GM23338 (cell line): ENCODE measurements around the gene METTL24. TPM values are rescaled to one million over a fixed set of nuclear protein-coding genes. Genes with fewer than 3 reads are reported as not detected.

ENCODE experiments used
- ATAC-seq: fragments of 200-7000 bp; cut with Tn5 transposase; 3 replicates; pipeline ENCODE4 v1.9.1; 2020
- DNase-seq: peaks from one replicate; pipeline ENCODE4 v3.0.0-alpha.2; 2015; ENCODE audit warnings: low spot score
- H2AFZ ChIP-seq: fragments of 200-600 bp; sonication (generic); 2 replicates; pipeline ENCODE4 v1.8.0; 2016; ENCODE audit warnings: antibody characterized with exemption, mild to moderate bottlenecking, moderate library complexity
- H3F3A ChIP-seq: fragments of 200-600 bp; sonication (generic); replicated peaks from 2 replicates; pipeline ENCODE4 v1.8.0; 2017; ENCODE audit warnings: antibody characterized with exemption, mixed run types, low read depth
- H3K27ac ChIP-seq: fragments of 200-600 bp; sonication (generic); 2 replicates; pipeline ENCODE4 v1.6.1; 2016; ENCODE audit warnings: low read depth
- H3K27me3 ChIP-seq: fragments of 200-600 bp; sonication (generic); 2 replicates; pipeline ENCODE4 v1.8.0; 2016; ENCODE audit warnings: mild to moderate bottlenecking, mixed run types, moderate library complexity; ENCODE audit not compliant: insufficient read depth
- H3K36me3 ChIP-seq: fragments of 200-600 bp; sonication (generic); 2 replicates; pipeline ENCODE4 v1.8.0; 2016; ENCODE audit warnings: mild to moderate bottlenecking; ENCODE audit not compliant: insufficient read depth
- H3K4me1 ChIP-seq: fragments of 200-600 bp; sonication (generic); 2 replicates; pipeline ENCODE4 v1.8.0; 2016; ENCODE audit warnings: mild to moderate bottlenecking, moderate library complexity; ENCODE audit not compliant: insufficient read depth
- H3K4me2 ChIP-seq: fragments of 200-600 bp; sonication (generic); 2 replicates; pipeline ENCODE4 v1.7.1; 2017; ENCODE audit warnings: mixed run types
- H3K4me3 ChIP-seq: fragments of 200-600 bp; sonication (generic); 2 replicates; pipeline ENCODE4 v1.6.1; 2016; ENCODE audit warnings: mixed run types
- H3K79me2 ChIP-seq: fragments of 200-600 bp; sonication (generic); replicated peaks from 2 replicates; pipeline ENCODE4 v1.8.0; 2017; ENCODE audit warnings: mild to moderate bottlenecking; ENCODE audit not compliant: insufficient read depth
- H3K9me2 ChIP-seq: fragments of 200-600 bp; sonication (generic); 2 replicates; pipeline ENCODE4 v1.8.0; 2017; ENCODE audit not compliant: insufficient read depth
- H4K20me1 ChIP-seq: fragments of 200-600 bp; sonication (generic); replicated peaks from 2 replicates; pipeline ENCODE4 v1.8.0; 2017; ENCODE audit warnings: mild to moderate bottlenecking; ENCODE audit not compliant: insufficient read depth
- H3K27ac Mint-ChIP-seq: 2 replicates; pipeline ENCODE4 v1.8.0; 2020; ENCODE audit warnings: inconsistent platforms, mild to moderate bottlenecking, moderate library complexity, mixed read lengths
- H3K27me3 Mint-ChIP-seq: 3 replicates; pipeline ENCODE4 v1.8.0; 2022; ENCODE audit warnings: low read depth, mild to moderate bottlenecking, moderate library complexity, mixed read lengths, inconsistent platforms; ENCODE audit not compliant: insufficient read depth, poor library complexity
- H3K36me3 Mint-ChIP-seq: 3 replicates; pipeline ENCODE4 v1.8.0; 2021; ENCODE audit warnings: low read depth, mild to moderate bottlenecking, inconsistent platforms, moderate library complexity, mixed read lengths
- H3K4me1 Mint-ChIP-seq: 3 replicates; pipeline ENCODE4 v1.8.0; 2020; ENCODE audit warnings: mild to moderate bottlenecking, inconsistent platforms, mixed read lengths
- H3K4me3 Mint-ChIP-seq: 3 replicates; pipeline ENCODE4 v1.8.0; 2021; ENCODE audit warnings: moderate library complexity, mild to moderate bottlenecking, inconsistent platforms, mixed read lengths
- H3K9me3 Mint-ChIP-seq: 3 replicates; pipeline ENCODE4 v1.8.0; 2020; ENCODE audit warnings: moderate library complexity, mild to moderate bottlenecking, inconsistent platforms, mixed read lengths
- CREB1 ChIP-seq: fragments of 250-450 bp; sonication (Bioruptor Pico); IDR thresholded peaks from 2 replicates; pipeline ENCODE4 v1.5.0; 2020; ENCODE audit warnings: low read depth, mild to moderate bottlenecking, moderate library complexity
- CTCF ChIP-seq, 2 experiments: fragments of 200-600 bp in 1 of 2; sonication (generic) in 1 of 2; conservative IDR thresholded peaks; 2 replicates each; pipeline versions ENCODE4 v1.5.1 to v1.6.1; 2016 to 2017; ENCODE audit warnings: antibody characterized with exemption in 2 of 2, low read depth in 2 of 2, mild to moderate bottlenecking in 2 of 2, moderate library complexity in 1 of 2
- EZH2 ChIP-seq: fragments of 200-600 bp; sonication (generic); IDR thresholded peaks from one replicate; pipeline ENCODE4 v1.8.0; 2017; ENCODE audit warnings: antibody characterized with exemption, mild to moderate bottlenecking, low read depth; ENCODE audit not compliant: unreplicated experiment
- EZH2phosphoT487 ChIP-seq: fragments of 200-600 bp; sonication (generic); IDR thresholded peaks from one replicate; pipeline ENCODE4 v1.8.1; 2018; ENCODE audit warnings: antibody characterized with exemption; ENCODE audit not compliant: unreplicated experiment
- JUNB ChIP-seq: IDR thresholded peaks from one replicate; pipeline ENCODE4 v1.6.1; 2016; ENCODE audit warnings: antibody characterized with exemption; ENCODE audit not compliant: unreplicated experiment
- NANOG ChIP-seq: IDR thresholded peaks from 2 replicates; pipeline ENCODE4 v1.6.1; 2016; ENCODE audit warnings: antibody characterized with exemption, borderline replicate concordance
- POLR2AphosphoS5 ChIP-seq: IDR thresholded peaks from 2 replicates; pipeline ENCODE4 v1.6.1; 2016; ENCODE audit warnings: antibody characterized with exemption, low read depth
- STAT1 ChIP-seq: IDR thresholded peaks from one replicate; pipeline ENCODE4 v1.6.1; 2016; ENCODE audit warnings: antibody characterized with exemption; ENCODE audit not compliant: unreplicated experiment
- ZNF114 ChIP-seq: fragments of 250-450 bp; sonication (Bioruptor Pico); IDR thresholded peaks from 2 replicates; pipeline ENCODE4 v1.5.0; 2020; ENCODE audit warnings: mild to moderate bottlenecking, moderate library complexity
- ZNF331 ChIP-seq: fragments of 250-450 bp; sonication (Bioruptor Pico); IDR thresholded peaks from 2 replicates; pipeline ENCODE4 v1.5.0; 2020; ENCODE audit warnings: low read depth, mild to moderate bottlenecking, moderate library complexity
- polyA plus RNA-seq: library from polyadenylated mRNA; unstranded; fragments of >200 nt; fragmentation: Nextera tagmentation; extraction: Ambion mirVana; gene quantifications from 2 replicates; pipeline ENCODE4 v1.2.1, GENCODE V29; 2016
- total RNA-seq: library from RNA; depleted of rRNA; stranded (reverse); fragments of >200 nt; shearing (Covaris generic); gene quantifications from 2 replicates; pipeline ENCODE4 v1.2.3, GENCODE V29; 2014
- TF ChIP-seq, protein P1 (sequence below): fragments of 250-450 bp; sonication (Bioruptor Pico); IDR thresholded peaks from 2 replicates; pipeline ENCODE4 v1.5.0; 2020; ENCODE audit warnings: mild to moderate bottlenecking, moderate library complexity

METTL24 gene
- total and polyA plus RNA-seq, 2 experiments from 2014 or later, result 0.35 TPM; not detected in 1

GRCh38 chr6:110387986-110388385 is 29.8 kb upstream of the METTL24 start:
- H3K27me3 ChIP-seq, result no peaks in the 10 kb centered on the region
- Mint-ChIP-seq H3K27me3 (no peaks in the 10 kb centered on the region), H3K9me3 (no peaks in the 10 kb centered on the region)

GRCh38 chr6:110385458-110385863 is 27.3 kb upstream of the METTL24 start:
- no peaks in the 10 kb centered on the region for H4K20me1 ChIP-seq
- Mint-ChIP-seq H3K27ac (no peak overlapping the region), H3K4me3 (no peak overlapping the region), H3K36me3 (no peaks in the 10 kb centered on the region), H3K9me3 (peaks cover 4% of the 10 kb centered on the region; the same call in 1 of the 3 replicates), H3K4me1 (peaks cover 9% of the 10 kb centered on the region), H3K27me3 (no peaks in the 10 kb centered on the region)
- no peaks in the 10 kb centered on the region for H3F3A ChIP-seq
- 0 out of 2 replicates have a peak, but pooled peaks cover 9% of the 10 kb centered on the region for H3K9me2 ChIP-seq
- no peaks in the 10 kb centered on the region for H3K79me2 ChIP-seq
- peaks cover 3% of the 10 kb centered on the region for H3K4me1 ChIP-seq
- H2AFZ ChIP-seq, result no peak overlapping the region
- no peak overlapping the region for H3K4me3 ChIP-seq
- H3K27ac ChIP-seq, result no peak overlapping the region
- no peak for ATAC-seq
- no peak for DNase-seq
- H3K36me3 ChIP-seq, result no peaks in the 10 kb centered on the region
- no peak overlapping the region for H3K4me2 ChIP-seq
- H3K27me3 ChIP-seq, result no peaks in the 10 kb centered on the region
- no peak for TF ChIP-seq JUNB
- no peak for TF ChIP-seq ZNF114 (CRISPR knock-in tag)
- TF ChIP-seq POLR2AphosphoS5, result no peak
- no peak for TF ChIP-seq NANOG
- TF ChIP-seq ZNF331, result no peak
- no peak for TF ChIP-seq EZH2
- TF ChIP-seq, protein P1, sequence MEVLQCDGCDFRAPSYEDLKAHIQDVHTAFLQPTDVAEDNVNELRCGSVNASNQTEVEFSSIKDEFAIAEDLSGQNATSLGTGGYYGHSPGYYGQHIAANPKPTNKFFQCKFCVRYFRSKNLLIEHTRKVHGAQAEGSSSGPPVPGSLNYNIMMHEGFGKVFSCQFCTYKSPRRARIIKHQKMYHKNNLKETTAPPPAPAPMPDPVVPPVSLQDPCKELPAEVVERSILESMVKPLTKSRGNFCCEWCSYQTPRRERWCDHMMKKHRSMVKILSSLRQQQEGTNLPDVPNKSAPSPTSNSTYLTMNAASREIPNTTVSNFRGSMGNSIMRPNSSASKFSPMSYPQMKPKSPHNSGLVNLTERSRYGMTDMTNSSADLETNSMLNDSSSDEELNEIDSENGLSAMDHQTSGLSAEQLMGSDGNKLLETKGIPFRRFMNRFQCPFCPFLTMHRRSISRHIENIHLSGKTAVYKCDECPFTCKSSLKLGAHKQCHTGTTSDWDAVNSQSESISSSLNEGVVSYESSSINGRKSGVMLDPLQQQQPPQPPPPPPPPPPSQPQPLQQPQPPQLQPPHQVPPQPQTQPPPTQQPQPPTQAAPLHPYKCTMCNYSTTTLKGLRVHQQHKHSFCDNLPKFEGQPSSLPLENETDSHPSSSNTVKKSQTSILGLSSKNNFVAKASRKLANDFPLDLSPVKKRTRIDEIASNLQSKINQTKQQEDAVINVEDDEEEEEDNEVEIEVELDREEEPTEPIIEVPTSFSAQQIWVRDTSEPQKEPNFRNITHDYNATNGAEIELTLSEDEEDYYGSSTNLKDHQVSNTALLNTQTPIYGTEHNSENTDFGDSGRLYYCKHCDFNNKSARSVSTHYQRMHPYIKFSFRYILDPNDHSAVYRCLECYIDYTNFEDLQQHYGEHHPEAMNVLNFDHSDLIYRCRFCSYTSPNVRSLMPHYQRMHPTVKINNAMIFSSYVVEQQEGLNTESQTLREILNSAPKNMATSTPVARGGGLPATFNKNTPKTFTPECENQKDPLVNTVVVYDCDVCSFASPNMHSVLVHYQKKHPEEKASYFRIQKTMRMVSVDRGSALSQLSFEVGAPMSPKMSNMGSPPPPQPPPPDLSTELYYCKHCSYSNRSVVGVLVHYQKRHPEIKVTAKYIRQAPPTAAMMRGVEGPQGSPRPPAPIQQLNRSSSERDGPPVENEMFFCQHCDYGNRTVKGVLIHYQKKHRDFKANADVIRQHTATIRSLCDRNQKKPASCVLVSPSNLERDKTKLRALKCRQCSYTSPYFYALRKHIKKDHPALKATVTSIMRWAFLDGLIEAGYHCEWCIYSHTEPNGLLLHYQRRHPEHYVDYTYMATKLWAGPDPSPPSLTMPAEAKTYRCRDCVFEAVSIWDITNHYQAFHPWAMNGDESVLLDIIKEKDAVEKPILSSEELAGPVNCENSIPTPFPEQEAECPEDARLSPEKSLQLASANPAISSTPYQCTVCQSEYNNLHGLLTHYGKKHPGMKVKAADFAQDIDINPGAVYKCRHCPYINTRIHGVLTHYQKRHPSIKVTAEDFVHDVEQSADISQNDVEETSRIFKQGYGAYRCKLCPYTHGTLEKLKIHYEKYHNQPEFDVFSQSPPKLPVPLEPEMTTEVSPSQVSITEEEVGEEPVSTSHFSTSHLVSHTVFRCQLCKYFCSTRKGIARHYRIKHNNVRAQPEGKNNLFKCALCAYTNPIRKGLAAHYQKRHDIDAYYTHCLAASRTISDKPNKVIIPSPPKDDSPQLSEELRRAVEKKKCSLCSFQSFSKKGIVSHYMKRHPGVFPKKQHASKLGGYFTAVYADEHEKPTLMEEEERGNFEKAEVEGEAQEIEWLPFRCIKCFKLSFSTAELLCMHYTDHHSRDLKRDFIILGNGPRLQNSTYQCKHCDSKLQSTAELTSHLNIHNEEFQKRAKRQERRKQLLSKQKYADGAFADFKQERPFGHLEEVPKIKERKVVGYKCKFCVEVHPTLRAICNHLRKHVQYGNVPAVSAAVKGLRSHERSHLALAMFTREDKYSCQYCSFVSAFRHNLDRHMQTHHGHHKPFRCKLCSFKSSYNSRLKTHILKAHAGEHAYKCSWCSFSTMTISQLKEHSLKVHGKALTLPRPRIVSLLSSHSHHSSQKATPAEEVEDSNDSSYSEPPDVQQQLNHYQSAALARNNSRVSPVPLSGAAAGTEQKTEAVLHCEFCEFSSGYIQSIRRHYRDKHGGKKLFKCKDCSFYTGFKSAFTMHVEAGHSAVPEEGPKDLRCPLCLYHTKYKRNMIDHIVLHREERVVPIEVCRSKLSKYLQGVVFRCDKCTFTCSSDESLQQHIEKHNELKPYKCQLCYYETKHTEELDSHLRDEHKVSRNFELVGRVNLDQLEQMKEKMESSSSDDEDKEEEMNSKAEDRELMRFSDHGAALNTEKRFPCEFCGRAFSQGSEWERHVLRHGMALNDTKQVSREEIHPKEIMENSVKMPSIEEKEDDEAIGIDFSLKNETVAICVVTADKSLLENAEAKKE (CRISPR knock-in tag), result no peak
- no peak for TF ChIP-seq CREB1 (CRISPR knock-in tag)
- TF ChIP-seq EZH2phosphoT487, result no peak

More at GRCh38 chr6:110387986-110388385, 29.8 kb upstream of the METTL24 start:
- no peak for TF ChIP-seq EZH2
- no peak for TF ChIP-seq CREB1 (CRISPR knock-in tag)
- no peak for TF ChIP-seq ZNF331
- TF ChIP-seq STAT1, result no peak
- no peak for TF ChIP-seq CTCF (conservative IDR thresholded peaks at IDR 0.05; ENCODE audit: low read depth in 2 of 2)
- TF ChIP-seq ZNF114 (CRISPR knock-in tag), result no peak
- no peak for DNase-seq
- H3K9me2 ChIP-seq, result 0 out of 2 replicates have a peak, but pooled peaks cover 9% of the 10 kb centered on the region
- H3K27ac ChIP-seq, result no peak overlapping the region
- H3K4me3 ChIP-seq, result no peak overlapping the region
- no peaks in the 10 kb centered on the region for H3K36me3 Mint-ChIP-seq
- H3F3A ChIP-seq, result no peaks in the 10 kb centered on the region
- no peaks in the 10 kb centered on the region for H3K36me3 ChIP-seq
- peaks cover 9% of the 10 kb centered on the region for H3K4me1 Mint-ChIP-seq
- H3K27ac Mint-ChIP-seq, result no peak overlapping the region
- H3K79me2 ChIP-seq, result no peaks in the 10 kb centered on the region
- ATAC-seq, result no peak
- H2AFZ ChIP-seq, result no peak overlapping the region
- peaks cover 3% of the 10 kb centered on the region for H3K4me1 ChIP-seq
- no peak overlapping the region; the same call in 1 of the 2 replicates for H3K4me2 ChIP-seq
- no peak overlapping the region for H3K4me3 Mint-ChIP-seq
- no peaks in the 10 kb centered on the region for H4K20me1 ChIP-seq
